AG04449 (cell line): ENCODE data around the gene RNF123.

Experiments
- CTCF ChIA-PET: fragments of 350-600 bp; formaldehyde crosslinking; extraction: SDS; loops from one replicate; lab custom pipeline; 2021; ENCODE audit warnings: antibody characterized with exemption; lab: Yijun Ruan, JAX
- POLR2A ChIA-PET: fragments of 400-600, 350-600 bp; formaldehyde crosslinking; extraction: SDS; loops from one replicate; lab custom pipeline; 2020; ENCODE audit warnings: antibody characterized with exemption, inconsistent platforms; lab: Yijun Ruan, JAX
- DNase-seq: peaks from one replicate; pipeline ENCODE4 v3.0.0-alpha.2; 2010; ENCODE audit warnings: low read depth, low spot score
- H3K4me3 ChIP-seq: 2 replicates; pipeline ENCODE4 v1.5.1; 2011; ENCODE audit warnings: low read depth, mild to moderate bottlenecking, control low read depth, low read length
- TF ChIP-seq, protein P1 (sequence below): IDR thresholded peaks from one replicate; pipeline ENCODE4 v1.5.1; 2011; ENCODE audit warnings: mild to moderate bottlenecking, moderate library complexity, low read length, control low read depth, inconsistent platforms; ENCODE audit not compliant: insufficient read depth; ENCODE audit errors: missing control alignments

Gene RNF123

DNA sequence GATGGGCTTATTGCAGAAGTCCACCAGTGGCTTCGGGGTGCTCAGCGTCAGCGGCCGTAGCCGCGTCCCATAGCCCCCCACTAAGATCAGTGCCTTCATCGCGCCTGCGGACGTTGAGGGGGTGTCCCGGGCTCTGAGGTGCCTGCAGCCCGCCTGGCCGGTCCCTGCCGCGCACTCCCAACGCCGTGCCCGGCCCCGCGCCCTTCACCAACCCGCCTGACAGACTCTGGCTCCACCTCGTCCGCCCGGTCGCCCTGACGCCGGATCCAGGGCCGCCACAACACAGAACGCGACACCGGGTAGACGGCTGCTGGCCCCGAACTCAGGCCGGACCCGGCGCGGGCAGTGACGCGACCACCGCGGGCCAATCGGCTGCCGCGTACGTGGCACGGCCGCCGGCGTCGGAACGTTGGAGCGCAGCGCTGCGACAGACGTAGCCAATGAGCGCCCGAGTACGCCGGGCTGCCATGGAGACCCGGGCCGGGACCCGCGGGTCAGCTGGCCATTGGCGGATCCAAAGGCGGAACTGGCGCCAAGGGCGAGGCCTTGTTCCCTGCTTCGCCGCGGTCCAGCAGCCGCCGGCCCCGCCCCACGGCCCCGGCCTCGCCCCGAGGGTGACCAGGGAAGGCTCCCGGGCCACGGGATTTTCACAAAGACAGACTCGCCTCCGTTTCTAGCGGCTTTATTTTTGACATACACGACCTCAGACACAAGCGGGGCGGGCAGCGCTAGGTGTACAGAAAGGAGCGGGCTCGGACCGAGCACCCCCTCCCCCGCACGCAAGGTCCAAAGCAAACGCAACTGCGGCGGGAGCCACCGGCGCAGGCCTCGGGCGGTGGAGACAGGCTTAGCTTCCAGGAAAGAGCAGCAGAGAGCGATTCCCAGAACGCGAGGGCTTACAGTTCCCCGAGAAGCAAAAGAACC is 34.5 kb downstream of the RNF123 start, which contains the start of gene GMPPB:
GMPPB (minus strand) TSS at position 324 of the 924 bp plus-strand sequence; CDS start at position 99, 225 bp downstream.
- TF ChIP-seq, protein P1, sequence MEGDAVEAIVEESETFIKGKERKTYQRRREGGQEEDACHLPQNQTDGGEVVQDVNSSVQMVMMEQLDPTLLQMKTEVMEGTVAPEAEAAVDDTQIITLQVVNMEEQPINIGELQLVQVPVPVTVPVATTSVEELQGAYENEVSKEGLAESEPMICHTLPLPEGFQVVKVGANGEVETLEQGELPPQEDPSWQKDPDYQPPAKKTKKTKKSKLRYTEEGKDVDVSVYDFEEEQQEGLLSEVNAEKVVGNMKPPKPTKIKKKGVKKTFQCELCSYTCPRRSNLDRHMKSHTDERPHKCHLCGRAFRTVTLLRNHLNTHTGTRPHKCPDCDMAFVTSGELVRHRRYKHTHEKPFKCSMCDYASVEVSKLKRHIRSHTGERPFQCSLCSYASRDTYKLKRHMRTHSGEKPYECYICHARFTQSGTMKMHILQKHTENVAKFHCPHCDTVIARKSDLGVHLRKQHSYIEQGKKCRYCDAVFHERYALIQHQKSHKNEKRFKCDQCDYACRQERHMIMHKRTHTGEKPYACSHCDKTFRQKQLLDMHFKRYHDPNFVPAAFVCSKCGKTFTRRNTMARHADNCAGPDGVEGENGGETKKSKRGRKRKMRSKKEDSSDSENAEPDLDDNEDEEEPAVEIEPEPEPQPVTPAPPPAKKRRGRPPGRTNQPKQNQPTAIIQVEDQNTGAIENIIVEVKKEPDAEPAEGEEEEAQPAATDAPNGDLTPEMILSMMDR = no peak
- ChIA-PET POLR2A (interaction anchor here (1.2 kb wide), 2 partner anchors 9 to 11 kb away, joined by 3 to 5 read pairs; no protein-coding TSS in a partner anchor), CTCF (interaction anchor here (1.0 kb wide), 2 partner anchors 79 to 116 kb away, joined by 3 to 6 read pairs; partner anchors contain the start of gene INKA1)
- H3K4me3 ChIP-seq = peak within 1 kb of the TSS; percentile 95
- DNase-seq = peak; percentile 62

DNA sequence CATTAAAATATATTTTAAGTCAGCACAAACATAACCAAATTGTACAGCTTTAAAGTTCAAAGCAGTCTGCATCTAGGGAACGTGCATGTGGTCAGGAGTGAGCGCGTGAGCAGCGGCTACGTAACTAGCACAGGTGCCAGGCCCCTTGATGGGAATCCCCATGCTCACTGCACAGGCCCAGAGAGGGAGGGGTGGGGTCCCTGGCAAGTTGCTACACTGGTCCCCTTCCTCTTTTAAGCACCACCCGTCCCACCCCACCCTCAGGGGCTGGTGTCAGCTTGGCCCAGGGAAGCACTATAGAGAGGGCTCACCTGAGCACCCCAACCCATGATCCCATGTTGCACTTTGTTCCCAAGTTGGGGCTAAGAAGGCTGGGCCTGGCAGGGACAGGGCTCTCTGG is 35.2 kb downstream of the RNF123 start:
- peak overlapping the region; percentile 65 for H3K4me3 ChIP-seq
- CTCF ChIA-PET = interaction anchor here (1.0 kb wide), 1 partner anchor 115 kb away, joined by 6 read pairs; no protein-coding TSS in a partner anchor
- no peak for DNase-seq
- TF ChIP-seq, protein P1 = no peak
- POLR2A ChIA-PET = interaction anchor here (1.2 kb wide), 2 partner anchors 9 to 12 kb away, joined by 3 to 5 read pairs; no protein-coding TSS in a partner anchor

DNA sequence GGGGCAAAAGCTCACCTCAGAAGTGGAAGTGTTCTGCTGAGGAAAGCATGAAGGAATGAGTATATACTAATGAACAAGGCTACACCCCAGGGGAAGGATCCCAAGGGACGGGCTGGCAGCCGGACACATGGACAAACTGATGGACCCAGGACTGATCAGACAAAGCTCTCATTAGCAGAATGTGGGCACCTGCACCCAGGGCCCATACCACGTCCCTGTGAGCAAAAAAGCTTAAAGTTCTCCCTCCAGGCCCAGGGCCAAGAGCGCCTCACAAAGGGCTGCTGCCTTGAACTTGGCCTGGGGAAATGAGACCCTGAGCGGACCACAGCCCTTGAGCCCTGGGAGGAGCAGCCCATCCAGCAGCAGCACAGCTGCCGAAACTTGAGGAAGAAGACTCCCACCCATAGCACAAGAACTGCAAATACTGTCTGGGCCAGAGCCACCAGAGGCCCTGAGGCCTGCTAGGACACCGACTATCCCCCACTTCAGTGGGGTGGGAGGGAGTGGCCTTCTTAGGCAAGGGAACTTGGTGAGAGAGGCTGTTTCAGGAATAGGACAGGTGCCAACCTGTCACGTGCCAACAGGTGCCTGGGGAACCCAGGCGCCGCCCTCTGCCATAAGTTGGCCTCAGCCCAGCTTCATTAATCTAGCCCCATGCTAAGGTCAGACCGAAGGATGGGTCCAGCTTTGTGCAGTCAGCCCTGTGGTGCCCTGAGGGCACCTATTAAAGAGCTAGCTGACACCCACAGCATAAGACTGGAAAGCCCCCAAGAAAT is 36.7 kb downstream of the RNF123 start:
- CTCF ChIA-PET = interaction anchor here (1.3 to 1.7 kb wide), 2 partner anchors 10 to 203 kb away, joined by 3 to 6 read pairs; partner anchors contain the start of gene MON1A
- DNase-seq = no peak
- no peak overlapping the region for H3K4me3 ChIP-seq
- TF ChIP-seq, protein P1 = no peak
- POLR2A ChIA-PET = no interaction called here

DNA sequence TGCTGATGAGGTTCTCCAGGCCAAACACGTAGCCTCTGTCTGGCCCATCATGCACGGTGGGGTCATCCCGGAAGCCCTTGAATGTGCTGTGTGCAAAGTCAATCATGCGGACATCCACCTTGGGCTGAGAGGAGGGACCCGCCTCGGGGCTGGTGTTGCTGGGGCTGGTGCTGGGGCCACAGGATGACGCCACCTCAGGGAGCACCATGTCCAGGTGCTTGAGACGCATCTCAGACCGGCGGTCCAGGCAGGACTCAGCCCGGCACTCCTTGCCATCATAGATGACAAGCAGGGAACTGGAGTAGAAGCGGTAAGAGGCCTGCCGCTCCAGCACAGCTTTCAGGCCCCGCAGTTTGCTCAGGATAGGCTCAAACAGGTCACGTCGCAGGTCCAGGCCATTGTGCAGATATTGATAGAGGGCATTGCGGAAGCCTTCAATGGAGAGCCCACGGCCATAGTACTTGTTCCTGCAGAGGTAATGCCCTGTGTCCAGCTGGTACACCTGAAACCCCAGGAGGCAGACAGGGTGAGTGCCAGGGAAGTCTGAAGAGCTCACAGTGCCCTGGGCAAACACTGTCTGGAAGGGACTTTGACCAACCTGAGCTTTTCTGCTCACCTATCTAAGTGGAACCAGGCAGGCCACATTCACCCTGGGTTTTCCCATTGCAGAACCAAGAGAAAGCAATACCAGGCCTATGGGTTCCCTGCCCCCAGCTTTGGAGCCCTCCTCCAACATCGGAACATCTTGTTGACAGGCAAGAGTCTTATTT is 38.0 kb downstream of the RNF123 start:
- DNase-seq = no peak
- H3K4me3 ChIP-seq = no peak overlapping the region
- TF ChIP-seq, protein P1 = no peak
- POLR2A ChIA-PET = no interaction called here
- CTCF ChIA-PET = no interaction called here

DNA sequence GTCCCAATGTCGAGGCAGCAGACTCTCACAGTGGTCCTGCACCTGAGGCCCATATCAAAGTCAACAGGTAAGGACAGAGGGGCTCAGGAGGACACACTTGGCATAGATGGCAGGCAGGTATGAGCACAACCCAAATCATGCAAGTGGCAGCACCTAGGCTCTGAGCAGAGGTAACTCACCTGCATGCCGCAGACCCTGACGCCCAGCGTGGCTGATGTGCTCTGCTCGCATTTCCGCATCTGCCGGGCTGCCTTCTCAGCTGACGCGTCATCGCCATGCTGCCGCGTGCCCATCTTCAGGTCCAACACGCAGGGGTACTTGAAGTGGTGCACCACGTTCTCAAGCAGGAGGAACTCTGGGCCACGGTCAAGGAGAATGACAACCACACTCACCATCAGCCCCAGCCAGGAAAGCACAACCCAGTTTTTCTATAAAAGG is 38.6 kb downstream of the RNF123 start:
- CTCF ChIA-PET = no interaction called here

More for the DNA sequence above, 38.6 kb downstream of the RNF123 start:
- no peak for DNase-seq
- H3K4me3 ChIP-seq = no peak overlapping the region
- TF ChIP-seq, protein P1 = no peak
- POLR2A ChIA-PET = no interaction called here
